Gastrocnemius medialis (tissue), 4 donors: Measurements from ENCODE around the gene AVP. TPM values are rescaled to one million over a fixed set of nuclear protein-coding genes. Genes with fewer than 3 reads are reported as not detected.

ENCODE experiments used
- ATAC-seq, 2 donors: fragments of 150-250 bp; one replicate each; pipeline ENCODE4 v1.9.1; 2016
- DNase-seq, 2 donors: peaks; one replicate each; pipeline ENCODE4 v3.0.0-alpha.2; 2019
- H3K27ac ChIP-seq, 4 donors: fragments of 200-600 bp; sonication (generic); 1 replicate in 1 of 4; 2 replicates in 3 of 4; pipeline ENCODE4 v1.5.1; 2016 to 2018; ENCODE audit warnings: mild to moderate bottlenecking in 2 of 4, moderate library complexity in 1 of 4
- H3K27me3 ChIP-seq, 3 donors: fragments of 200-600 bp; sonication (generic) in 2 of 3; 1 replicate in 1 of 3; 2 replicates in 2 of 3; pipeline versions ENCODE4 v1.5.1 to v1.6.0; 2016 to 2019; ENCODE audit warnings: mild to moderate bottlenecking in 1 of 3, moderate library complexity in 1 of 3
- H3K36me3 ChIP-seq, 2 donors: fragments of 200-600 bp; sonication (generic) in 1 of 2; one replicate each; pipeline ENCODE4 v1.5.1; 2017 to 2018
- H3K4me1 ChIP-seq, 2 donors: fragments of 200-600 bp; sonication (generic) in 1 of 2; one replicate each; pipeline ENCODE4 v1.5.1; 2016 to 2017; ENCODE audit warnings: mild to moderate bottlenecking in 2 of 2
- H3K4me3 ChIP-seq, 4 donors: fragments of 200-600 bp; sonication (generic) in 3 of 4; 1 replicate in 1 of 4; 2 replicates in 3 of 4; pipeline ENCODE4 v1.5.1; 2016 to 2019; ENCODE audit warnings: mild to moderate bottlenecking in 2 of 4
- H3K9me3 ChIP-seq, 3 donors: fragments of 200-600 bp; sonication (generic) in 2 of 3; 1 replicate in 1 of 3; 2 replicates in 2 of 3; pipeline ENCODE4 v1.5.1; 2016 to 2019
- CTCF ChIP-seq, 5 experiments: fragments of 450-650 bp in 3 of 5; fragments of 200-600 bp in 2 of 5; sonication (generic) in 2 of 5; IDR thresholded peaks in 4 of 5; conservative IDR thresholded peaks in 1 of 5; 1 replicate in 4 of 5; 2 replicates in 1 of 5; pipeline ENCODE4 v1.5.1; 2016 to 2019; ENCODE audit warnings: antibody characterized with exemption in 5 of 5, mild to moderate bottlenecking in 3 of 5, moderate library complexity in 3 of 5
- POLR2A ChIP-seq, 2 donors: fragments of 450-650 bp; IDR thresholded peaks; one replicate each; pipeline ENCODE4 v1.6.1; 2017; ENCODE audit warnings: antibody characterized with exemption in 2 of 2, mild to moderate bottlenecking in 2 of 2, moderate library complexity in 2 of 2
- in situ Hi-C, 4 donors: fragments of 200-750 bp; cut with MboI; loops; one replicate each; pipeline versions ENCODE4 v1.15.0 to v1.8.0; 2017; ENCODE audit warnings: low sequenced_read_pairs in 4 of 4
- intact Hi-C: fragments of 100-400 bp; cut with DNase I; formaldehyde crosslinking; loops from one replicate; pipeline ENCODE4 v1.15.1; 2023; ENCODE audit warnings: low total_unique reads
- total RNA-seq, 4 donors: library from RNA; depleted of rRNA; stranded (reverse); fragments of >200 nt; gene quantifications; one replicate each; pipeline versions ENCODE4 v1.1.0 to v1.2.3, GENCODE V29; 2016

The AVP gene
- total RNA-seq, 4 donors from 2014 or later, result not detected

DNA sequence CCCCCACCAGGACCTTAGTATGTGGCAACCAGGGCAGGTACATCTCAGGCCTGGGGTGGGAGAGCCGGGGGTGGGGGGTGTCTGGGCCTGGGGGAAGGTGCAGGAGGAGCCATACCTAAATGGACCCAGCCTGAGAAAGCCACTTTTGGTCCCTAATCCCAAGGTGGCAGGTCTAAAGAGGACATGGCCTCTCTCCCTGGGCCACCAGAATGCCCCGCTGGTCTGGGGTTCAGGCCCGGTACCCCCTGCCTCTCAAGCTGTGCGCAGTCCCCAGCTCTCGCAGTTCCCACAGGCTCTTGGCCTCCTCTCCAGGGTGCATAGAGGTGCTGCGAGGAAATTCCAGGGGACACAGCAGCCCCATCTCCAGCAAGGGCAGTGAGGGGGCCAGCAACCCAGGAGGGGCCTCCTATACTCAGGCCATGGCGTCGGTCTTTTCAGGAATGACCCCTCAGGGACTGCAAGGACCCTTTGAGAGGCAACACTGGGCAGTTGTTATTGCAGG, 1.1 kb upstream of the AVP start:
- DNase-seq (no peak), ATAC-seq (no peak)
- in situ Hi-C loops (no loop called here), intact Hi-C loops (no loop called here)
- Histone ChIP-seq H3K9me3 (no peaks in the 10 kb centered on the region), H3K27me3 (peaks cover 9 to 15% (median 10%) of the 10 kb centered on the region in 3 donors), H3K27ac (no peak overlapping the region), H3K4me3 (no peak overlapping the region), H3K36me3 (no peaks in the 10 kb centered on the region), H3K4me1 (peaks cover 8 to 9% of the 10 kb centered on the region in 2 donors)
- no peak for TF ChIP-seq POLR2A (IDR thresholded peaks at IDR 0.05)
- no peak for TF ChIP-seq CTCF (IDR thresholded peaks at IDR 0.05 in 4 of 5, conservative IDR thresholded peaks at IDR 0.05 in 1 of 5)

- intact Hi-C loops, result no loop called here
- no peak for ATAC-seq
Observed at GRCh38 chr20:3084986-3085360, 449 bp upstream of the AVP start.

GRCh38 chr20:3082955-3083952, 1.3 kb downstream of the AVP start:
- TF ChIP-seq POLR2A (IDR thresholded peaks at IDR 0.05), result no peak
- no peak for TF ChIP-seq CTCF (IDR thresholded peaks at IDR 0.05 in 4 of 5, conservative IDR thresholded peaks at IDR 0.05 in 1 of 5)
- no peaks in the 10 kb centered on the region for H3K36me3 ChIP-seq

More at GRCh38 chr20:3084986-3085360, 449 bp upstream of the AVP start:
- Histone ChIP-seq H3K4me1 (peaks cover 11% of the 10 kb centered on the region in 2 donors), H3K4me3 (no peak overlapping the region), H3K27ac (no peak overlapping the region), H3K9me3 (no peaks in the 10 kb centered on the region), H3K36me3 (no peaks in the 10 kb centered on the region), H3K27me3 (peaks cover 5 to 15% (median 10%) of the 10 kb centered on the region in 3 donors)
- DNase-seq, result no peak
- no peak for TF ChIP-seq CTCF (IDR thresholded peaks at IDR 0.05 in 4 of 5, conservative IDR thresholded peaks at IDR 0.05 in 1 of 5)
- no peak for TF ChIP-seq POLR2A (IDR thresholded peaks at IDR 0.05)
- in situ Hi-C loops, result no loop called here

GRCh38 chr20:3082306-3082951, 2.1 kb downstream of the AVP start:
- in situ Hi-C loops (no loop called here), intact Hi-C loops (no loop called here)
- Histone ChIP-seq H3K27me3 (peaks cover 5 to 15% (median 10%) of the 10 kb centered on the region in 3 donors), H3K4me1 (peaks cover 11% of the 10 kb centered on the region in 2 donors), H3K9me3 (no peaks in the 10 kb centered on the region), H3K27ac (no peak overlapping the region), H3K4me3 (peak overlapping the region in 2 of 4 donors; percentile 2 to 28), H3K36me3 (no peaks in the 10 kb centered on the region)
- TF ChIP-seq CTCF (IDR thresholded peaks at IDR 0.05 in 4 of 5, conservative IDR thresholded peaks at IDR 0.05 in 1 of 5) (no peak), POLR2A (IDR thresholded peaks at IDR 0.05) (no peak)
- no peak for ATAC-seq
- DNase-seq, result no peak

More at GRCh38 chr20:3082955-3083952, 1.3 kb downstream of the AVP start:
- DNase-seq (no peak), ATAC-seq (no peak)
- peaks cover 11% of the 10 kb centered on the region in 2 donors for H3K4me1 ChIP-seq
- H3K27ac ChIP-seq, result no peak overlapping the region
- no peaks in the 10 kb centered on the region for H3K9me3 ChIP-seq
- in situ Hi-C loops (no loop called here), intact Hi-C loops (no loop called here)
- H3K4me3 ChIP-seq, result peak overlapping the region in 2 of 4 donors; percentile 28 to 38
- peaks cover 5 to 15% (median 10%) of the 10 kb centered on the region in 3 donors for H3K27me3 ChIP-seq
